Activated CD8-positive, alpha-beta memory T cell treated with anti-CD3 and anti-CD28 coated beads for 36 hours (primary cell): Measurements from ENCODE around the gene MBNL2. TPM values are rescaled to one million over a fixed set of nuclear protein-coding genes. Genes with fewer than 3 reads are reported as not detected.

ENCODE experiments used
- CTCF ChIA-PET: fragments of 350-600 bp; sonication (Branson Sonifier 250); formaldehyde crosslinking; loops from one replicate; lab custom pipeline; 2021; ENCODE audit warnings: antibody characterized with exemption; lab: Charles Lee
- POLR2A ChIA-PET: fragments of 350-600 bp; sonication (Branson Sonifier 250); formaldehyde crosslinking; loops from one replicate; lab custom pipeline; 2021; ENCODE audit warnings: antibody characterized with exemption; lab: Charles Lee
- total RNA-seq, 2 experiments: library from RNA; stranded (reverse); gene quantifications; one replicate each; pipeline ENCODE4 v1.2.3, GENCODE V29; 2021

The MBNL2 gene, protein sequence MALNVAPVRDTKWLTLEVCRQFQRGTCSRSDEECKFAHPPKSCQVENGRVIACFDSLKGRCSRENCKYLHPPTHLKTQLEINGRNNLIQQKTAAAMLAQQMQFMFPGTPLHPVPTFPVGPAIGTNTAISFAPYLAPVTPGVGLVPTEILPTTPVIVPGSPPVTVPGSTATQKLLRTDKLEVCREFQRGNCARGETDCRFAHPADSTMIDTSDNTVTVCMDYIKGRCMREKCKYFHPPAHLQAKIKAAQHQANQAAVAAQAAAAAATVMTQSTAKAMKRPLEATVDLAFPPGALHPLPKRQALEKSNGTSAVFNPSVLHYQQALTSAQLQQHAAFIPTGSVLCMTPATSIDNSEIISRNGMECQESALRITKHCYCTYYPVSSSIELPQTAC
- 10 to 100 TPM; 16.9 to 17.6 TPM for total RNA-seq

DNA sequence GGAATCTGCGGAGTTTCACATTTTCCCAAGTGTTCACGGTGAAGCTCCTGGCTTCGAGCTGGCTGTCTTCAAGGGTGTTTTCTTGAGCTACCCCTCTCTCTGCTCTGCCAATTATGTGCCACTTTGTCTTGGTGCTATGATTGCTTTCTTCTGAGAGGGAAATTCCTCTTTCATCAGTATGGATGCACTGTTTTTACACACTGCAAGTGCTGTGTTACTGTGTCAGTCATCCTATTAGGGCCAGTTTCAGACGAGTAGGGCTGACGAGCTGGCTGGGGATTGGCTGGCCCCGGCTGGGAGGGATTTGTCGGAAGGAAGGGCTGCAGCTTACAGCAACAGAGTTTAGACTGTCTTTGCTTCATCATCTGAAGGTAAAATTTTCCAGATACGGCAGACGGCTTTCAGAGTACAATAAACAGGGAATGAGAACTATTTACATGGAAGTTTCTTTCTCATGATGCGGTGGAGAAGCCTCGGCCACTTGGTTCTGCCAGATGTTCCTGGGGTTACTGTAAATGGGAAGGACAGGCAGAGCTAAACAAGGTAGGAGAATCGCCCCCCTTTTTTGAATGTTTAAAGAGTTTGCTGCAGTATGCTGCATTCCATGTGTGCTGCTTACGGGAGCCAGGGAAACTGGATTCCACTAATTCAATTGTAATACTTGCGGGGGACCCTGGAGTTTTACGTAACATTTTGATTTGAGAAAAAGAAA, at the start of gene MBNL2:
Gene MBNL2 (plus strand): TSS at position 345 of the 712 bp plus-strand sequence. CDS start 53,903 bp downstream, outside the sequence.
- CTCF ChIA-PET, result interaction anchor here (0.6 to 3.3 kb wide), 7 partner anchors 9 to 135 kb away, joined by 3 to 11 read pairs (median 4); no protein-coding TSS in a partner anchor
- POLR2A ChIA-PET, result interaction anchor here (0.7 to 2.4 kb wide), 6 partner anchors 15 to 211 kb away, joined by 3 to 13 read pairs (median 4); partner anchors contain the start of gene RAP2A

DNA sequence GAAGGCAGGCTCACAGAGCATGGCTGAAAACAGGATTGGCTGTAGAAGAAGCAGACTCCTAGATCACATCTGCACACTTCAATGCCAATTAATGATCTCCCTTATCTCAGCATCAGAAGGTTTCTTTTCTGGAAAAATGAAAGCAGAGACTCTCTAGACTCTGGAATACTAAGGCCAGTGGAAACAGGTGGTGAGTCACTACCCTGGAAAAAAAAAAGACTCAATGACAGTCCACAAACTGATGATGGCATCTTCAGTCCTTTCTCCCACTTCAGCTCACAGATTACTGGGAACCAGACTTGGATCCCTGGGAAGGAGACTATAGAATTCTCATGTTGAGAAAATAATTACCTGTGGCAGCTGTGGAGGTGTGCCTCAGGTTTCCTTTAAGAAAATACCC, 47.5 kb upstream of the MBNL2 start:
- CTCF ChIA-PET, result no interaction called here
- POLR2A ChIA-PET, result no interaction called here

DNA sequence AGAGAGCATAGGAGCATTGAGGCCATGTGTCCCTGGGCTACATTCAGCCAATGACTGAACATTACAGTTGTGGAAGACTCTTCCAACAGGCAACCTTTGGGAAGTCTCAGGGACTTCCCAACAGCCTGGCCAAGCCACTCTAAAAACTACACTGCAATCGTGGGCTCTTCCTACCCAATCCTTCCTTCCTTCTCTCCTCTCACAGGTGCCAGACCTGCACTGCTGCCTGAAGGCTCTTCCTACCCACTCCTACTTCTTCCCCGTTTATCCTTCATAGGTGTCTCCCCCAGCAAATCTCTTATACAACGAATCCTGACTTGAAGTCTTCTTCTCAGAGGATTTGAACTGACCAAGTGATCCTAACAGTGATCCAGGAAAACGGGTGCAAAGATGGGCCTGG, 47.1 kb upstream of the MBNL2 start:
- ChIA-PET POLR2A (no interaction called here), CTCF (no interaction called here)

GRCh38 chr13:97179501-97179900, 42.6 kb upstream of the MBNL2 start:
- ChIA-PET CTCF (no interaction called here), POLR2A (no interaction called here)

DNA sequence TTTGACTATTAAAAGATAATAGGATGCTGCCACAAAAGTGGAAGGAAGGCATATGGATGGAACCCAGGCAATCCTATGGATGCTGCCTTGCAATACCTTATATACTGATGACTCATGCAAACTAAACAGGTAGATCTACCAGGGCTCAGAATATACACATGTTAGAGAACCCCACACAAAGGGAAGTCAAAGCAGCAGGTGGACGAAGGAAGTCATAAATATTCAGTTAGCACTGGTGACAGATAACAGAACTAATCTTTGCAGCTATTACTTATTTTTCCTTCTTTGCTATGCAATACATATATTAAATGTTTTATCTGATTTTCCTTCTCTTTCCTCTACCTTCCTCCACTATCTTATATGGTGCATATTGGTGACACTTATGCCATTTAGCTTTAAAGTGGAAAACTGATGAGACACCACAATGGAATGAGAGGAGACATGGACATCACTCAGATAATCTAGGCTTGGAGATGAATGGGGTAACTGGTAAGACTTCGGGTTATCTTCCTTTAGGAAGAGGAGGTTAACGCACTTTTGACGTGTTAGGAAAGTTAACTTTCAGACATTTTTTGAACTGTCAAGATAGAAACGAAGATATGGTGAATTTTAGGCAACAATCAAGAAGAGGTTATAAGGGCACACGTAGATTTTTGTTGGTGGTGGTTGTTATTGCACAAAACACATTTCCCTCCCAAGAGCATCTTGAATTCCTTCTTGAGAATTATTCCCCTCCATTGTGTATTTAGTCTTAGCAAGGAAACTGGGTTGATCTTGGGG, 39.8 kb upstream of the MBNL2 start:
- CTCF ChIA-PET, result no interaction called here
- POLR2A ChIA-PET, result no interaction called here

- ChIA-PET CTCF (no interaction called here), POLR2A (no interaction called here)
These were observed 36.8 kb upstream of the MBNL2 start for GRCh38 chr13:97185291-97185690.

GRCh38 chr13:97185751-97186150, 36.4 kb upstream of the MBNL2 start:
- POLR2A ChIA-PET, result no interaction called here
- CTCF ChIA-PET, result no interaction called here

- ChIA-PET POLR2A (interaction anchor here (0.7 kb wide), 1 partner anchor 9 kb away, joined by 3 read pairs; no protein-coding TSS in a partner anchor), CTCF (no interaction called here)
These were observed 33.9 kb upstream of the MBNL2 start for GRCh38 chr13:97188207-97188606.

DNA sequence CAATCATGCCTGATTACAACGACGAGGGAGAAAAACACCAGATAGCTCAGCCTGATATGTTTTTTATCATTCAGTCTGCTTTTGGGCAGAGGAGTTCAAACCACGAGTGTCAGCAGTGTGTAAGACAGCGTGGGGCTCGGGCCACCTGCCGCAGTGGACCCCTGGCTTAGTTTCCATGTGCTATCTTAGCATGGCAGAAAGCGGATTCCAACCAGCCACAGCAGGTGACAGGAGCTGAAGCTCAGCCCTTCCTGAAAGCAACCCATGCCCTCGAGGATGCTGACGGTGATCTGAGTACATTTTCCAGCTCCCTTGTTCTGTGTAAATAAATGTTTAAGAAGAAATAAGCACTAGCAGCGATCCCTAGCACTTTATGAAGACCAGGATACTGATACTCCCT, 32.2 kb upstream of the MBNL2 start:
- POLR2A ChIA-PET, result no interaction called here
- CTCF ChIA-PET, result no interaction called here

GRCh38 chr13:97191142-97191541, 31.0 kb upstream of the MBNL2 start:
- POLR2A ChIA-PET, result no interaction called here
- CTCF ChIA-PET, result no interaction called here

DNA sequence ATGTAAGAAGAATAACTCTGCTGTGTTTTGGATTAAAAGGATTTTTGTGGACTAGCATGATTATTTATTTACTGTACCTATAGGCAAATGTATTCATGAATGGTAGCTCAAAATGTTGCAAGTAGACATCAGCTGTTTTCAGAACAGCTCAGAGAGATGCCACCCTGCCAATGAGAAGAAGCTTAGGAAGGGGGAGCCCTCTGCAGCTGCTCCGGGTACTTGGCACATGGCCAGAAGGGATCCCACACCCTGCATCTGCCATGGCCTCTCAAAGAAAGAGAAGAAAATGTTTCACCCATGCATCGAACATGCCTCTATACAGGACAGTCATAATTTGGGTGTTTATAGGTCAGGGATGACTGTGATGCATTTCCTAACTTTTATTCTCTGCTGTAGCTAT, 30.5 kb upstream of the MBNL2 start:
- ChIA-PET CTCF (no interaction called here), POLR2A (no interaction called here)

GRCh38 chr13:97192166-97192565, 30.0 kb upstream of the MBNL2 start:
- CTCF ChIA-PET, result no interaction called here
- POLR2A ChIA-PET, result no interaction called here

DNA sequence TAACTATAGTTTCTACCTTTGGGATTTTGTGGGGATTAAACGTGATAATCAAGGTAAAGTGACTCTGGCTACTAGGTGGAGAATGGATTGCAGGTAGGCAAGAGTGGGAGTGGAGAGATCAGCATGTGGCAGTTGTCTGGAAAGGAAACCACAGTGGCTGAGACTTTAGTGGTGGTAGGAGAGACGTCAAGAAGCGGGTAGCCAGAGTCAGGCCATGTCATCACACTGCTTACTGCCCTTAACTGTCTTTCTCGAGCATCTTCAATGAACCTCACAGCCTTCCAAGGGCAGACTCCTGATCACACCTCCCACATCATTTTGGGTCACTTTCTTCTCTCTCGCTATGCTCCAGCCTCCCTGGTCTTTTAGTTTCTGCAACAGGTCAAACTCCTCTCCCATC, 28.6 kb upstream of the MBNL2 start:
- ChIA-PET CTCF (no interaction called here), POLR2A (no interaction called here)

GRCh38 chr13:97194479-97194878, 27.7 kb upstream of the MBNL2 start:
- CTCF ChIA-PET, result no interaction called here
- POLR2A ChIA-PET, result no interaction called here

DNA sequence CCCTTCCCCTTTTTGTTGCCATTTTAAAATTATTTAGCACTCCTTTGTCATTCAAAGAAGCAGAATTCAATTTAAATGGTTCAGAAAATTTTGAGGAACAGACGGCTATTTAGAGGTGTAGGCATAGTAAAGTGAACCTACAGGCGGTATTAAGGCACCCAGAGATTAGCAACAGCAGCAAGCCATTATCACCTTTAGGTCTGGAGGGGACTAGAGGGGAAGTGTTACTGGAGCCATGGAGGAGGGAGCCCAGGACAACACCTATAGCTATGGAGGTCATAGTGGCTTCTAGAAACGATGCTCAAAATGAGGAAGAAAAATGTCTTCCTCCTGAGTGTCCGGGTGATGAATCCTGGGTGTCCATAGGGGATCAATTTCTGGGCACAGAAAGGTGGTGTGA, 25.8 kb upstream of the MBNL2 start:
- POLR2A ChIA-PET, result no interaction called here
- CTCF ChIA-PET, result no interaction called here

- CTCF ChIA-PET, result no interaction called here
- POLR2A ChIA-PET, result no interaction called here
These were observed 23.4 kb upstream of the MBNL2 start for GRCh38 chr13:97198753-97199152.

GRCh38 chr13:97199451-97199850, 22.7 kb upstream of the MBNL2 start:
- POLR2A ChIA-PET, result no interaction called here
- CTCF ChIA-PET, result interaction anchor here (0.9 kb wide), 1 partner anchor 12 kb away, joined by 3 read pairs; no protein-coding TSS in a partner anchor

GRCh38 chr13:97200081-97200942, 21.8 kb upstream of the MBNL2 start:
- POLR2A ChIA-PET, result no interaction called here

DNA sequence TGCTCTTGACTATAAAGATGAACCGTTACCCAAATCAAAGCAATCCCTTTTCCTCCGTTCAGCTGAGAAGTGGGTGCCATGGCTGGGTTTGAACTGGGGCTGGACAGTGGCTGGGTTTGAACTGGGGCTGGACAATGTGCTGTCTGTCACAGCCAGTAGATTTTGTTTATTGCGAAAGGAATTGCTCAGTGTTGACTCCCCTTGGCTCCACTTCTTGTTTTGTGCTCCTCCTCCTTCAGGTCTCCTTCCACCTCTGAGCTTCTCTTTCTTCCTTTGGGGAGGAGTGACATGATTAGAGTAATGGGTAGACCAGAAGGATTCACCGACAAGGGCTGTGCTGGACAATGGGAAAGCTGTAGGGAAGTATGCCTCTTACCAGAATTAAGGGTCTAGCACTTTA, 19.4 kb upstream of the MBNL2 start:
- ChIA-PET CTCF (no interaction called here), POLR2A (no interaction called here)

More at GRCh38 chr13:97200081-97200942, 21.8 kb upstream of the MBNL2 start:
- CTCF ChIA-PET, result interaction anchor here (0.9 kb wide), 1 partner anchor 11 kb away, joined by 3 read pairs; no protein-coding TSS in a partner anchor
